Omental fat pad (tissue), 4 donors: ENCODE data around the gene MKLN1. TPM values are rescaled to one million over a fixed set of nuclear protein-coding genes. Genes with fewer than 3 reads are reported as not detected.
"Not testable (repeated sequence)": the region's sequence is repeated elsewhere in the genome, so short reads cannot be mapped to it uniquely, and the experiment has no call there.

ENCODE experiments used
- ATAC-seq: fragments of 150-250 bp; one replicate; pipeline ENCODE4 v1.9.1; 2016; ENCODE audit warnings: mild to moderate bottlenecking, moderate library complexity; ENCODE audit not compliant: low FRiP score
- DNase-seq: peaks from one replicate; pipeline ENCODE4 v3.0.0-alpha.2; 2019; ENCODE audit warnings: low spot score
- CTCF ChIP-seq, 3 donors: fragments of 450-650 bp; IDR thresholded peaks; one replicate each; pipeline ENCODE4 v1.5.1; 2016 to 2017; ENCODE audit warnings: antibody characterized with exemption in 3 of 3, mild to moderate bottlenecking in 3 of 3, moderate library complexity in 2 of 3
- total RNA-seq, 4 donors: library from RNA; depleted of rRNA; stranded (reverse); fragments of >200 nt; gene quantifications; one replicate each; pipeline ENCODE4 v1.1.0, GENCODE V29; 2016

Gene MKLN1
- total RNA-seq, 4 donors from 2014 or later = 48.9 to 108 (median 49.8) TPM

- ATAC-seq (no peak), DNase-seq (no peak)
- TF ChIP-seq CTCF (IDR thresholded peaks at IDR 0.05) = no peak
Measured at GRCh38 chr7:131455001-131455400, 127.3 kb downstream of the MKLN1 start.

GRCh38 chr7:131455546-131455945 lies 127.9 kb downstream of the MKLN1 start:
- DNase-seq = no peak
- TF ChIP-seq CTCF (IDR thresholded peaks at IDR 0.05) = no peak
- ATAC-seq = no peak

GRCh38 chr7:131456338-131456737 lies 128.7 kb downstream of the MKLN1 start:
- no peak for ATAC-seq
- TF ChIP-seq CTCF (IDR thresholded peaks at IDR 0.05) = no peak
- no peak for DNase-seq

DNA sequence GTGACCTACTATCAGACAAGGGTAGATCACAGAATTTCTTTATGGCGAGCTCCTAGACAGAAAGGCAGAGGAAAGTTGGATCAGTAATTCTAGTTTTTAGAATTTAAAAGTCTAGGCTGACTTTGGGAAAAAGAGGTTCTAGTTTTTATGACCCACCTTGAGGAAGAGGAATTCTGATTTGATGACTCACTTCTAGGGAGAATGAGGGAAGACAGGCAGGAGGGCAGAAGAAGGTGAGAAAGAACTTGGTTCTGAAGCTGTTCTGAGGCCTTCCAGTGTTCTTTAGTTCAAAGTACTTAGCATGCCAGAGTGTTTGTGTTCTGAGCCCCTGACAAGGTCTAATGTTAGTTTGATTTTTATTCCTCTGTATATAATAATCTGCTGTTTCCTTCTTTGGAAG lies 131.6 kb downstream of the MKLN1 start:
- DNase-seq = no peak
- no peak for TF ChIP-seq CTCF (IDR thresholded peaks at IDR 0.05)
- no peak for ATAC-seq

DNA sequence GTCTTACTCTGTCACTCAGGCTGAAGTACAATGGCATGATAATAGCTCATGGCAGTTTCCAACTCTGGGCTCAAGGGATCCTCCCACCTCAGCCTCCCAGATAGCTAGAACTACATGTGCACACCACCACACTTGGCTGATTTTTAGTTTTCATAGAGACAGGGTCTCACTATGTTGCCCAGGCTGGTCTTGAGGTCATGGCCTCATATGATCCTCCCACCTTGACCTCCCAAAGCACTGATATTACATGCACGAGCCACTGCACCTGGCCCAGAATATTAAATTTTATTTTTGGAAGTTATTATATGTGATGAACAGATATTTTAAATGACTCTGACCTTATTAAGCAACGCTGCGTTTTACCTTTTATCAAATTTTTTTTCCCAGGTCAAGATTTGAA lies 134.4 kb downstream of the MKLN1 start:
- TF ChIP-seq CTCF (IDR thresholded peaks at IDR 0.05) = no peak
- DNase-seq (no peak), ATAC-seq (no peak)

DNA sequence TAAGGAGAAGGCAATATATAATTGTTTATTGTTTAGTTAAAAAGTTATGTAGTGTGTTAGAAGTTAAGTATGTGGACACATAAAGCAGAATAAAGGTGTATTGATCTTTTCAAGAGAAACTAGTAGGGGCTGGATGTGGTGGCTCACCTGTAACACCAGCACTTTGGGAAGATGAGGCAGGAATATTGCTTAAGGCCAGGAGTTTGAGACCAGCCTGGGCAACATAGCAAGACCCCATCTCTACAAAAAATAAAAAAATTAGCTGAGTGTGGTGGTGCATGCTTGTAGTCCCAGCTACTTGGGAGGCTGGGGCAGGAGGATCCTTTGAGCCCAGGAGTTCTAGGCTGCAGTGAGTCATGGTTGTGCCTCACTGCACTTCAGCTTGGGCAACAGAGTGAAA lies 135.0 kb downstream of the MKLN1 start:
- not testable (repeated sequence) for DNase-seq, ATAC-seq

DNA sequence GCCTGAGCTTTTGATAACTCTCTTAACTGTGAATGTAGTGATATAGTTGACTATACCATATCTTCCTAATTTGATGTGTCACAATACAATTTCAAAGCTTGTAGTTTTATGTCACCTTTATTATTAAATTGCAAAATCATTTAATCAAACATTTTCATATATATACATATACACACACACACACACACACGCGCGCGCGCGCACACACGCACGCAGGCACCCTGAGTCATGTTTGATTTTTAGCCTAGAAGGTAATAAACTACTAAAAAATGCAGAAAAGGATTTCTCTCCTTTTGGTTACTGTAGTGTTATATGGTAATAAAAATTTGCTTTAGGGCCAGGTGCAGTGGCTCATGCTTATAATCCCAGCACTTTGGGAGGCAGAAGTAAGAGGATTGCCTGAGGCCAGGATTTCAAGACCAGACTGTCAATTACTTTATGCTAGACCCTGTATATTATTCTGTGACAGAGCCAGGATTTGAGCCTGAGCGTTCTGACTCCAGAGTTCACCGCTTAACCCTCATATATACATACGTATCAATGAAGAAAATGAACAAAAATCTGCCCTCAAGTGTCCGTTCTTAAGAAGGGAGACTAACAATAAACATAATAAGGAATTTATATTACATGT lies 139.2 kb downstream of the MKLN1 start:
- DNase-seq (no peak), ATAC-seq (no peak)
- TF ChIP-seq CTCF (IDR thresholded peaks at IDR 0.05) = no peak
